B cell (primary cell): ENCODE data around the gene COL13A1. TPM values are rescaled to one million over a fixed set of nuclear protein-coding genes. Genes with fewer than 3 reads are reported as not detected.

Experiments used
- ATAC-seq: fragments of 200-7000 bp; cut with Tn5 transposase; one replicate; pipeline ENCODE4 v1.10.0; 2021; ENCODE audit warnings: low read depth, mild to moderate bottlenecking, moderate number of reproducible peaks, moderate library complexity
- CTCF ChIA-PET: fragments of 350-600 bp; sonication (Branson Sonifier 250); formaldehyde crosslinking; loops from one replicate; lab custom pipeline; 2021; ENCODE audit warnings: antibody characterized with exemption, inconsistent platforms; lab: Charles Lee
- POLR2A ChIA-PET: fragments of 350-600 bp; sonication (Branson Sonifier 250); formaldehyde crosslinking; loops from one replicate; lab custom pipeline; 2021; ENCODE audit warnings: antibody characterized with exemption; lab: Charles Lee
- DNase-seq: peaks from one replicate; pipeline ENCODE4 v3.0.0; 2013
- H2AFZ ChIP-seq: 2 replicates; pipeline ENCODE4 v1.6.1; 2012; ENCODE audit warnings: mild to moderate bottlenecking, low read depth, low read length; ENCODE audit not compliant: insufficient read depth, poor library complexity, severe bottlenecking
- H3K27ac ChIP-seq, 2 donors: 1 replicate in 1 of 2; 2 replicates in 1 of 2; pipeline ENCODE4 v1.5.1; 2012 to 2013; ENCODE audit warnings: low read length in 2 of 2, mild to moderate bottlenecking in 2 of 2, moderate library complexity in 1 of 2
- H3K27me3 ChIP-seq, 4 experiments: fragments of 200-600 bp in 1 of 4; sonication (generic) in 1 of 4; replicated peaks in 1 of 4; 1 replicate in 2 of 4; 2 replicates in 2 of 4; pipeline versions ENCODE4 v1.6.1 to v1.7.0; 2013 to 2016; ENCODE audit warnings: low read length in 3 of 4, mild to moderate bottlenecking in 2 of 4, mixed read lengths in 1 of 4, moderate library complexity in 1 of 4; ENCODE audit not compliant: insufficient read depth in 4 of 4, control insufficient read depth in 3 of 4; ENCODE audit errors: control extremely low read depth in 1 of 4
- H3K36me3 ChIP-seq, 2 experiments: replicated peaks in 1 of 2; 1 replicate in 1 of 2; 2 replicates in 1 of 2; pipeline versions ENCODE4 v1.6.1 to v1.7.1; 2013; ENCODE audit warnings: low read length in 1 of 2; ENCODE audit not compliant: insufficient read depth in 2 of 2, control insufficient read depth in 1 of 2; ENCODE audit errors: control extremely low read depth in 1 of 2, extremely low read depth in 1 of 2
- H3K4me1 ChIP-seq, 2 donors: fragments of 200-600 bp in 1 of 2; sonication (generic) in 1 of 2; 1 replicate in 1 of 2; 2 replicates in 1 of 2; pipeline versions ENCODE4 v1.5.1 to v1.6.1; 2013 to 2017; ENCODE audit warnings: low read length in 2 of 2; ENCODE audit not compliant: control insufficient read depth in 2 of 2, insufficient read depth in 2 of 2
- H3K4me2 ChIP-seq: replicated peaks from 2 replicates; pipeline ENCODE3; 2012; ENCODE audit warnings: mild to moderate bottlenecking, low read depth, low read length; ENCODE audit not compliant: poor library complexity, severe bottlenecking
- H3K4me3 ChIP-seq, 5 experiments: fragments of 200-600 bp in 1 of 5; sonication (generic) in 1 of 5; 1 replicate in 3 of 5; 2 replicates in 2 of 5; pipeline versions ENCODE4 v1.5.1 to v1.7.0; 2011 to 2016; ENCODE audit warnings: low read length in 4 of 5, mild to moderate bottlenecking in 4 of 5, low read depth in 2 of 5, control low read depth in 1 of 5, moderate library complexity in 1 of 5; ENCODE audit not compliant: insufficient read depth in 1 of 5; ENCODE audit errors: control extremely low read depth in 1 of 5, extremely low read depth in 1 of 5
- H3K79me2 ChIP-seq: fragments of 200-600 bp; sonication (generic); one replicate; pipeline ENCODE4 v1.6.0; 2016; ENCODE audit warnings: low read length; ENCODE audit not compliant: control insufficient read depth, insufficient read depth
- H3K9ac ChIP-seq: fragments of 200-600 bp; sonication (generic); 2 replicates; pipeline ENCODE4 v1.6.1; 2017; ENCODE audit warnings: mild to moderate bottlenecking, low read length, moderate library complexity
- H3K9me3 ChIP-seq, 3 donors: one replicate each; pipeline versions ENCODE4 v1.6.1 to v1.7.1; 2013; ENCODE audit warnings: low read length in 2 of 3; ENCODE audit not compliant: control insufficient read depth in 2 of 3, insufficient read depth in 1 of 3; ENCODE audit errors: control extremely low read depth in 1 of 3
- H4K20me1 ChIP-seq: 2 replicates; pipeline ENCODE4 v1.6.0; 2012; ENCODE audit warnings: mild to moderate bottlenecking, low read length; ENCODE audit not compliant: insufficient read depth, control insufficient read depth, poor library complexity, severe bottlenecking
- H3K27ac Mint-ChIP-seq: one replicate; pipeline ENCODE4 v1.8.0; 2021; ENCODE audit warnings: mixed read lengths
- H3K27me3 Mint-ChIP-seq: one replicate; pipeline ENCODE4 v1.8.0; 2021; ENCODE audit warnings: mixed read lengths
- H3K4me1 Mint-ChIP-seq: one replicate; pipeline ENCODE4 v1.8.0; 2021; ENCODE audit warnings: mixed read lengths
- H3K4me3 Mint-ChIP-seq: one replicate; pipeline ENCODE4 v1.8.0; 2021; ENCODE audit warnings: mixed read lengths
- H3K9me3 Mint-ChIP-seq: one replicate; pipeline ENCODE4 v1.8.0; 2022; ENCODE audit warnings: mixed read lengths; ENCODE audit not compliant: insufficient read depth
- EZH2 ChIP-seq: IDR thresholded peaks from 2 replicates; pipeline ENCODE4 v1.6.1; 2012; ENCODE audit warnings: borderline replicate concordance, low read depth, mild to moderate bottlenecking, moderate library complexity, low read length; ENCODE audit not compliant: insufficient read depth, poor library complexity, severe bottlenecking
- WGBS: methylation state at CpG from one replicate; pipeline ENCODE4 v1.1.5; 2013; ENCODE audit warnings: missing lambda C conversion rate; ENCODE audit not compliant: insufficient coverage; 5-methylcytosine and 5-hydroxymethylcytosine counted together
- intact Hi-C: fragments of 100-400 bp; cut with micrococcal nuclease; formaldehyde crosslinking; loops from one replicate; pipeline ENCODE4 v1.10.0; 2022
- polyA plus RNA-seq: library from polyadenylated mRNA; depleted of rRNA; stranded (reverse); fragments of >200 nt; gene quantifications from 2 replicates; pipeline ENCODE4 v1.2.3, GENCODE V29; 2012
- total RNA-seq, 2 donors: library from RNA; stranded (reverse); fragments of 120-200 nt in 1 of 2; gene quantifications; 1 replicate in 1 of 2; 2 replicates in 1 of 2; pipeline versions ENCODE4 v1.2.3 to v1.2.4, GENCODE V29; 2013 to 2022
- TF ChIP-seq, protein P1 (sequence below): fragments of 200-600 bp; IDR thresholded peaks from one replicate; pipeline ENCODE4 v1.8.0; 2022; ENCODE audit warnings: antibody characterized with exemption, mild to moderate bottlenecking

The COL13A1 gene
- total and polyA plus RNA-seq, 2 donors (not counting 1 experiment from before 2014, with no cell fraction given), result not detected

DNA sequence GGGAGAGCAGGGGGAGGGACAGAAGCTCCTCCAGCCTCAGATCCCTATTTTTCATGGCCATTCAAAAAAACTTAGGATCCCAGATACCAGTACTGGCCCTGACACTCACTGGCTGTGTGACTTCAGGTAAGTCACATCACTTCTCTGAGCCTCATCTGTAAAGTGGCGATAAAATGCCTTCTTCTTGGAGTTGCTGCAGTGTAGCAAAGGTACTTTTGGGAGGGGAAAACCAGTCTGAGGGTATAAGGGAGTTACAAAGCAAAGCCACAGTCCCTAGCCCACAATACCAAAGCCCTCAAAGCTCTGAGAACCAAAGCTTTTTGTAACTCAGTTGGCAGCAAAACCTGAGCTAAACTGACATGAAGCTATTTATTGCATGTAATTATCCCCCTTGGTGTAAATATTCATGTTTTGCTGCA lies 43.4 kb upstream of the COL13A1 start:
- POLR2A ChIA-PET, result no interaction called here
- DNase-seq (no peak), ATAC-seq (no peak)
- Histone ChIP-seq H3K27ac (no peak overlapping the region), H3K4me2 (no peak overlapping the region), H3K27me3 (no peaks in the 10 kb centered on the region), H2AFZ (no peak overlapping the region), H3K36me3 (no peaks in the 10 kb centered on the region), H3K9ac (no peak overlapping the region), H4K20me1 (no peaks in the 10 kb centered on the region), H3K4me1 (no peaks in the 10 kb centered on the region), H3K4me3 (no peak overlapping the region), H3K9me3 (no peaks in the 10 kb centered on the region), H3K79me2 (no peaks in the 10 kb centered on the region)
- intact Hi-C loops, result no loop called here
- no peak overlapping the region for H3K27ac Mint-ChIP-seq
- WGBS, result no CpG with 5 or more reads among the region's 1 CpG
- H3K27me3 Mint-ChIP-seq, result peaks cover 13% of the 10 kb centered on the region
- H3K9me3 Mint-ChIP-seq, result no peaks in the 10 kb centered on the region
- TF ChIP-seq EZH2, result no peak
- TF ChIP-seq, protein P1, sequence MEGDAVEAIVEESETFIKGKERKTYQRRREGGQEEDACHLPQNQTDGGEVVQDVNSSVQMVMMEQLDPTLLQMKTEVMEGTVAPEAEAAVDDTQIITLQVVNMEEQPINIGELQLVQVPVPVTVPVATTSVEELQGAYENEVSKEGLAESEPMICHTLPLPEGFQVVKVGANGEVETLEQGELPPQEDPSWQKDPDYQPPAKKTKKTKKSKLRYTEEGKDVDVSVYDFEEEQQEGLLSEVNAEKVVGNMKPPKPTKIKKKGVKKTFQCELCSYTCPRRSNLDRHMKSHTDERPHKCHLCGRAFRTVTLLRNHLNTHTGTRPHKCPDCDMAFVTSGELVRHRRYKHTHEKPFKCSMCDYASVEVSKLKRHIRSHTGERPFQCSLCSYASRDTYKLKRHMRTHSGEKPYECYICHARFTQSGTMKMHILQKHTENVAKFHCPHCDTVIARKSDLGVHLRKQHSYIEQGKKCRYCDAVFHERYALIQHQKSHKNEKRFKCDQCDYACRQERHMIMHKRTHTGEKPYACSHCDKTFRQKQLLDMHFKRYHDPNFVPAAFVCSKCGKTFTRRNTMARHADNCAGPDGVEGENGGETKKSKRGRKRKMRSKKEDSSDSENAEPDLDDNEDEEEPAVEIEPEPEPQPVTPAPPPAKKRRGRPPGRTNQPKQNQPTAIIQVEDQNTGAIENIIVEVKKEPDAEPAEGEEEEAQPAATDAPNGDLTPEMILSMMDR, result no peak
- CTCF ChIA-PET, result interaction anchor here (1.7 kb wide), 1 partner anchor 10 kb away, joined by 3 read pairs; no protein-coding TSS in a partner anchor
- no peak overlapping the region for H3K4me3 Mint-ChIP-seq
- no peaks in the 10 kb centered on the region for H3K4me1 Mint-ChIP-seq

DNA sequence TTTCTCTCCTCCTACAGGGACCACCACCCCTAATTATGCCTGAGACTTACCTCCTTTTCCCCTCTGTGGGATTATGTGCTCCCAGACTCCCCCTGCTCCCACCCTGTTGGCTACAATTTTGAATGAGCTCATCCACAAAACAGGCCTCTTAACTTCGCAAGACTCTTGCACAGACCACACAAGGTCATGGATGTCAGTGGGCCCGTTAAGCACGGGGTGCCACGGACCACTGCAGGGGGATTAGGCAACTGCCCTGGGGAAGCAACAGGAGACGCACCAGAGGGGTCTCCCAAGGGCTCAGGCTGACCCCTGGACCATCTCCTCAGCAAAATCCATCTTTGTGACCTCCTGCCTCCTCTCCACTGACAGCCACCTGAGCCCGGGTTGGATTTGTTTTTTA lies 42.1 kb upstream of the COL13A1 start:
- H3K27me3 Mint-ChIP-seq, result peaks cover 13% of the 10 kb centered on the region
- H3K27me3 ChIP-seq, result no peaks in the 10 kb centered on the region
- no peak overlapping the region for H3K4me3 ChIP-seq
- no peak overlapping the region for H3K27ac ChIP-seq
- H3K27ac Mint-ChIP-seq, result no peak overlapping the region
- ATAC-seq (no peak), DNase-seq (no peak)
- H3K4me1 Mint-ChIP-seq, result no peaks in the 10 kb centered on the region
- intact Hi-C loops, result no loop called here
- no peak overlapping the region for H3K4me2 ChIP-seq
- no peak overlapping the region for H2AFZ ChIP-seq
- WGBS, result 93% methylated on average over 6 of the region's 6 CpGs
- no peaks in the 10 kb centered on the region for H4K20me1 ChIP-seq
- H3K4me1 ChIP-seq, result no peaks in the 10 kb centered on the region
- ChIA-PET POLR2A (no interaction called here), CTCF (no interaction called here)
- no peaks in the 10 kb centered on the region for H3K79me2 ChIP-seq
- H3K9me3 Mint-ChIP-seq, result no peaks in the 10 kb centered on the region
- TF ChIP-seq, protein P1, result no peak
- no peak for TF ChIP-seq EZH2
- no peak overlapping the region for H3K4me3 Mint-ChIP-seq
- H3K9me3 ChIP-seq, result no peaks in the 10 kb centered on the region
- no peak overlapping the region for H3K9ac ChIP-seq
- no peaks in the 10 kb centered on the region for H3K36me3 ChIP-seq
